ENCODE measurements around the gene QSOX2. TPM values are rescaled to one million over a fixed set of nuclear protein-coding genes. Genes with fewer than 3 reads are reported as not detected.
A peak's percentile ranks its signal among the peaks of the same experiment; 100 is the strongest.
"Not testable (repeated sequence)": the region's sequence is repeated elsewhere in the genome, so short reads cannot be mapped to it uniquely, and the experiment has no call there.

Gene QSOX2
- total RNA-seq, 1 experiment from 2014 or later, result 9.1 TPM

- DNase-seq (ENCODE audit: low read depth), result no peak
These were observed 7.9 kb downstream of the QSOX2 start for GRCh38 chr9:136237486-136238341.

- not testable (repeated sequence) for DNase-seq (ENCODE audit: low read depth)
These were observed 8.9 kb downstream of the QSOX2 start for GRCh38 chr9:136236471-136237410.

GRCh38 chr9:136235709-136236455, 9.7 kb downstream of the QSOX2 start:
- no peak for DNase-seq (ENCODE audit: low read depth)

- no peak for DNase-seq (ENCODE audit: low read depth)
These were observed 10.4 kb downstream of the QSOX2 start for GRCh38 chr9:136235171-136235570.

GRCh38 chr9:136234597-136234996, 11.0 kb downstream of the QSOX2 start:
- DNase-seq (ENCODE audit: low read depth), result no peak

GRCh38 chr9:136233868-136234267, 11.7 kb downstream of the QSOX2 start:
- no peak for DNase-seq (ENCODE audit: low read depth)

- DNase-seq (ENCODE audit: low read depth), result no peak
These were observed 12.2 kb downstream of the QSOX2 start for GRCh38 chr9:136233411-136233810.

GRCh38 chr9:136232969-136233368, 12.6 kb downstream of the QSOX2 start:
- DNase-seq (ENCODE audit: low read depth), result no peak

- DNase-seq (ENCODE audit: low read depth), result no peak
These were observed 13.9 kb downstream of the QSOX2 start for GRCh38 chr9:136231478-136232297.

- no peak for DNase-seq (ENCODE audit: low read depth)
These were observed 14.8 kb downstream of the QSOX2 start for GRCh38 chr9:136230773-136231172.

- DNase-seq (ENCODE audit: low read depth), result no peak
These were observed 15.2 kb downstream of the QSOX2 start for GRCh38 chr9:136230365-136230764.

GRCh38 chr9:136229096-136230065, 16.2 kb downstream of the QSOX2 start:
- no peak for DNase-seq (ENCODE audit: low read depth)

- DNase-seq (ENCODE audit: low read depth), result peak; percentile 32
These were observed 17.3 kb downstream of the QSOX2 start for GRCh38 chr9:136228107-136228875.

GRCh38 chr9:136226680-136227407, 18.8 kb downstream of the QSOX2 start:
- DNase-seq (ENCODE audit: low read depth), result no peak

GRCh38 chr9:136225748-136226679, 19.6 kb downstream of the QSOX2 start:
- no peak for DNase-seq (ENCODE audit: low read depth)

GRCh38 chr9:136225366-136225747, 20.3 kb downstream of the QSOX2 start:
- no peak for DNase-seq (ENCODE audit: low read depth)

Data from RPMI7951 (cell line).